ENCODE measurements around the gene PLEKHA6.
A peak's percentile ranks its signal among the peaks of the same experiment; 100 is the strongest.

PLEKHA6 gene

GRCh38 chr1:204377800-204378668, 18.3 kb upstream of the PLEKHA6 start:
- no peaks in the 10 kb centered on the region for H3K36me3 ChIP-seq (ENCODE audit: insufficient read depth, low read depth, low read length)
- H3K4me3 ChIP-seq (ENCODE audit: low read length): peak overlapping the region; percentile 76
- H3K9ac ChIP-seq (ENCODE audit: low read depth, low read length): peak overlapping the region; percentile 69; the same call in 1 of the 2 replicates
- peaks cover 5% of the 10 kb centered on the region; the same call in 1 of the 2 replicates for H3K4me1 ChIP-seq (ENCODE audit: insufficient read depth, low read length)
- H3K27me3 ChIP-seq (ENCODE audit: insufficient read depth, low read length): peaks cover 79% of the 10 kb centered on the region
- no peak overlapping the region for H3K27ac ChIP-seq (ENCODE audit: low read length)
- H3K9me3 ChIP-seq (ENCODE audit: insufficient read depth, low read depth, low read length): no peaks in the 10 kb centered on the region

GRCh38 chr1:204376919-204377799, 17.4 kb upstream of the PLEKHA6 start:
- Histone ChIP-seq H3K9ac (ENCODE audit: low read depth, low read length) (no peak overlapping the region; the same call in 1 of the 2 replicates), H3K4me3 (ENCODE audit: low read length) (peak overlapping the region; percentile 76; the same call in 1 of the 2 replicates), H3K27me3 (ENCODE audit: insufficient read depth, low read length) (peaks cover 78% of the 10 kb centered on the region), H3K4me1 (ENCODE audit: insufficient read depth, low read length) (peaks cover 5% of the 10 kb centered on the region; the same call in 1 of the 2 replicates), H3K9me3 (ENCODE audit: insufficient read depth, low read depth, low read length) (no peaks in the 10 kb centered on the region), H3K27ac (ENCODE audit: low read length) (no peak overlapping the region), H3K36me3 (ENCODE audit: insufficient read depth, low read depth, low read length) (no peaks in the 10 kb centered on the region)

GRCh38 chr1:204376465-204376864, 16.7 kb upstream of the PLEKHA6 start:
- Histone ChIP-seq H3K27me3 (ENCODE audit: insufficient read depth, low read length) (peaks cover 84% of the 10 kb centered on the region), H3K27ac (ENCODE audit: low read length) (no peak overlapping the region), H3K4me1 (ENCODE audit: insufficient read depth, low read length) (peaks cover 5% of the 10 kb centered on the region; the same call in 1 of the 2 replicates), H3K4me3 (ENCODE audit: low read length) (no peak overlapping the region), H3K36me3 (ENCODE audit: insufficient read depth, low read depth, low read length) (no peaks in the 10 kb centered on the region), H3K9me3 (ENCODE audit: insufficient read depth, low read depth, low read length) (no peaks in the 10 kb centered on the region), H3K9ac (ENCODE audit: low read depth, low read length) (no peak overlapping the region)

- Histone ChIP-seq H3K27ac (ENCODE audit: low read length) (no peak overlapping the region), H3K4me1 (ENCODE audit: insufficient read depth, low read length) (peaks cover 5% of the 10 kb centered on the region; the same call in 1 of the 2 replicates), H3K36me3 (ENCODE audit: insufficient read depth, low read depth, low read length) (no peaks in the 10 kb centered on the region), H3K9ac (ENCODE audit: low read depth, low read length) (no peak overlapping the region), H3K27me3 (ENCODE audit: insufficient read depth, low read length) (peaks cover 62% of the 10 kb centered on the region), H3K4me3 (ENCODE audit: low read length) (no peak overlapping the region), H3K9me3 (ENCODE audit: insufficient read depth, low read depth, low read length) (no peaks in the 10 kb centered on the region)
These were observed 14.2 kb upstream of the PLEKHA6 start for GRCh38 chr1:204373911-204374310.

- no peaks in the 10 kb centered on the region for H3K4me1 ChIP-seq (ENCODE audit: insufficient read depth, low read length)
- H3K27me3 ChIP-seq (ENCODE audit: insufficient read depth, low read length): peaks cover 25% of the 10 kb centered on the region
- no peak overlapping the region for H3K27ac ChIP-seq (ENCODE audit: low read length)
- no peak overlapping the region for H3K4me3 ChIP-seq (ENCODE audit: low read length)
- H3K9me3 ChIP-seq (ENCODE audit: insufficient read depth, low read depth, low read length): no peaks in the 10 kb centered on the region
- no peak overlapping the region for H3K9ac ChIP-seq (ENCODE audit: low read depth, low read length)
- H3K36me3 ChIP-seq (ENCODE audit: insufficient read depth, low read depth, low read length): no peaks in the 10 kb centered on the region
These were observed 10.4 kb upstream of the PLEKHA6 start for GRCh38 chr1:204370176-204370575.

- no peak overlapping the region for H3K27ac ChIP-seq (ENCODE audit: low read length)
- H3K4me3 ChIP-seq (ENCODE audit: low read length): no peak overlapping the region
- H3K9me3 ChIP-seq (ENCODE audit: insufficient read depth, low read depth, low read length): no peaks in the 10 kb centered on the region
- no peaks in the 10 kb centered on the region for H3K4me1 ChIP-seq (ENCODE audit: insufficient read depth, low read length)
- H3K27me3 ChIP-seq (ENCODE audit: insufficient read depth, low read length): peaks cover 22% of the 10 kb centered on the region
- no peak overlapping the region for H3K9ac ChIP-seq (ENCODE audit: low read depth, low read length)
- H3K36me3 ChIP-seq (ENCODE audit: insufficient read depth, low read depth, low read length): no peaks in the 10 kb centered on the region
These were observed 9.4 kb upstream of the PLEKHA6 start for GRCh38 chr1:204368996-204369726.

GRCh38 chr1:204367956-204368355, 8.2 kb upstream of the PLEKHA6 start:
- Histone ChIP-seq H3K36me3 (ENCODE audit: insufficient read depth, low read depth, low read length) (no peaks in the 10 kb centered on the region), H3K27me3 (ENCODE audit: insufficient read depth, low read length) (peaks cover 29% of the 10 kb centered on the region), H3K4me3 (ENCODE audit: low read length) (no peak overlapping the region), H3K9ac (ENCODE audit: low read depth, low read length) (no peak overlapping the region), H3K9me3 (ENCODE audit: insufficient read depth, low read depth, low read length) (no peaks in the 10 kb centered on the region), H3K27ac (ENCODE audit: low read length) (no peak overlapping the region), H3K4me1 (ENCODE audit: insufficient read depth, low read length) (no peaks in the 10 kb centered on the region)

GRCh38 chr1:204367193-204367858, 7.6 kb upstream of the PLEKHA6 start:
- Histone ChIP-seq H3K9ac (ENCODE audit: low read depth, low read length) (no peak overlapping the region), H3K4me1 (ENCODE audit: insufficient read depth, low read length) (no peaks in the 10 kb centered on the region), H3K27me3 (ENCODE audit: insufficient read depth, low read length) (peaks cover 35% of the 10 kb centered on the region), H3K27ac (ENCODE audit: low read length) (no peak overlapping the region), H3K36me3 (ENCODE audit: insufficient read depth, low read depth, low read length) (no peaks in the 10 kb centered on the region), H3K4me3 (ENCODE audit: low read length) (no peak overlapping the region), H3K9me3 (ENCODE audit: insufficient read depth, low read depth, low read length) (no peaks in the 10 kb centered on the region)

GRCh38 chr1:204366759-204367158, 7.0 kb upstream of the PLEKHA6 start:
- no peak overlapping the region for H3K9ac ChIP-seq (ENCODE audit: low read depth, low read length)
- H3K9me3 ChIP-seq (ENCODE audit: insufficient read depth, low read depth, low read length): no peaks in the 10 kb centered on the region
- H3K27me3 ChIP-seq (ENCODE audit: insufficient read depth, low read length): peaks cover 35% of the 10 kb centered on the region
- H3K4me1 ChIP-seq (ENCODE audit: insufficient read depth, low read length): no peaks in the 10 kb centered on the region
- no peak overlapping the region for H3K4me3 ChIP-seq (ENCODE audit: low read length)
- no peaks in the 10 kb centered on the region for H3K36me3 ChIP-seq (ENCODE audit: insufficient read depth, low read depth, low read length)
- H3K27ac ChIP-seq (ENCODE audit: low read length): no peak overlapping the region

GRCh38 chr1:204363335-204364114, 3.8 kb upstream of the PLEKHA6 start:
- H3K9ac ChIP-seq (ENCODE audit: low read depth, low read length): no peak overlapping the region
- peak overlapping the region; percentile 68 for H3K4me3 ChIP-seq (ENCODE audit: low read length)
- H3K4me1 ChIP-seq (ENCODE audit: insufficient read depth, low read length): peaks cover 9% of the 10 kb centered on the region; the same call in 1 of the 2 replicates
- H3K27me3 ChIP-seq (ENCODE audit: insufficient read depth, low read length): peaks cover 29% of the 10 kb centered on the region
- no peaks in the 10 kb centered on the region for H3K9me3 ChIP-seq (ENCODE audit: insufficient read depth, low read depth, low read length)
- H3K27ac ChIP-seq (ENCODE audit: low read length): no peak overlapping the region
- H3K36me3 ChIP-seq (ENCODE audit: insufficient read depth, low read depth, low read length): no peaks in the 10 kb centered on the region
